ENCODE data around the gene FAM174A. TPM values are rescaled to one million over a fixed set of nuclear protein-coding genes. Genes with fewer than 3 reads are reported as not detected.

Gene FAM174A
- total RNA-seq, 1 experiment from 2014 or later: 3.1 TPM

DNA sequence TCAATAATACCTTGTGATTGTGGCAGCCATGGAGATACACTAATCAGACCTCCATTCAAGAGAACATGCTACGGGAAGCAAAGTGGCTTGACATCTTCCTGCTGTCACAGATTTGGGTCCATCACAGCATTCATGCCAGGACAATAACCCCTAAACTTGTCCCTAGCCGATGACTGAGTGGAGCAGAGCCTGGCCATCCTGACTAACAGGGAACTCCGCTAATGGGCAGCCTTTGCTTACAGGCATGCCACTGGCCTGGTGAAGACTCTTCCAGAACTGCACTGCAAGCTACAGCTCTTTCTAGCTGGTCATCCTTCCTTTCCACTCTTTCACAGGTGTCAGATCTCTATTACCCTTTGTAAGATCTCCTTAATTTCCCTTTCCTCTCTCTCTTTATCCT is 16.0 kb downstream of the FAM174A start:
- ChIA-PET POLR2A (ENCODE audit: low non-redundant PET) (no interaction called here), CTCF (no interaction called here)
- Histone ChIP-seq H3K36me3 (ENCODE audit: insufficient read depth, low read length, poor library complexity, severe bottlenecking) (no peaks in the 10 kb centered on the region), H3K4me3 (ENCODE audit: low read depth, low read length, poor library complexity, severe bottlenecking) (no peak overlapping the region), H3K4me1 (ENCODE audit: insufficient read depth, low read length, poor library complexity, severe bottlenecking) (no peaks in the 10 kb centered on the region), H3K27ac (ENCODE audit: low read depth, low read length, poor library complexity, severe bottlenecking) (no peak overlapping the region), H3K9me3 (ENCODE audit: low read depth, low read length, poor library complexity, severe bottlenecking) (no peaks in the 10 kb centered on the region), H3K27me3 (replicated peaks; ENCODE audit: insufficient read depth, low read depth, low read length, poor library complexity) (no peaks in the 10 kb centered on the region)
- TF ChIP-seq, protein P1, sequence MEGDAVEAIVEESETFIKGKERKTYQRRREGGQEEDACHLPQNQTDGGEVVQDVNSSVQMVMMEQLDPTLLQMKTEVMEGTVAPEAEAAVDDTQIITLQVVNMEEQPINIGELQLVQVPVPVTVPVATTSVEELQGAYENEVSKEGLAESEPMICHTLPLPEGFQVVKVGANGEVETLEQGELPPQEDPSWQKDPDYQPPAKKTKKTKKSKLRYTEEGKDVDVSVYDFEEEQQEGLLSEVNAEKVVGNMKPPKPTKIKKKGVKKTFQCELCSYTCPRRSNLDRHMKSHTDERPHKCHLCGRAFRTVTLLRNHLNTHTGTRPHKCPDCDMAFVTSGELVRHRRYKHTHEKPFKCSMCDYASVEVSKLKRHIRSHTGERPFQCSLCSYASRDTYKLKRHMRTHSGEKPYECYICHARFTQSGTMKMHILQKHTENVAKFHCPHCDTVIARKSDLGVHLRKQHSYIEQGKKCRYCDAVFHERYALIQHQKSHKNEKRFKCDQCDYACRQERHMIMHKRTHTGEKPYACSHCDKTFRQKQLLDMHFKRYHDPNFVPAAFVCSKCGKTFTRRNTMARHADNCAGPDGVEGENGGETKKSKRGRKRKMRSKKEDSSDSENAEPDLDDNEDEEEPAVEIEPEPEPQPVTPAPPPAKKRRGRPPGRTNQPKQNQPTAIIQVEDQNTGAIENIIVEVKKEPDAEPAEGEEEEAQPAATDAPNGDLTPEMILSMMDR (conservative IDR thresholded peaks at IDR 0.05; ENCODE audit: low read depth, low read length): no peak
- TF ChIP-seq EZH2 (IDR thresholded peaks at IDR 0.05; ENCODE audit: borderline replicate concordance, low read depth, low read length, poor library complexity, severe bottlenecking): no peak
- DNase-seq (ENCODE audit: low spot score): no peak
- intact Hi-C loops (cut with micrococcal nuclease; ENCODE audit: unreplicated experiment): no loop called here
- BruUV-seq (replicated peaks): no TSS peak

DNA sequence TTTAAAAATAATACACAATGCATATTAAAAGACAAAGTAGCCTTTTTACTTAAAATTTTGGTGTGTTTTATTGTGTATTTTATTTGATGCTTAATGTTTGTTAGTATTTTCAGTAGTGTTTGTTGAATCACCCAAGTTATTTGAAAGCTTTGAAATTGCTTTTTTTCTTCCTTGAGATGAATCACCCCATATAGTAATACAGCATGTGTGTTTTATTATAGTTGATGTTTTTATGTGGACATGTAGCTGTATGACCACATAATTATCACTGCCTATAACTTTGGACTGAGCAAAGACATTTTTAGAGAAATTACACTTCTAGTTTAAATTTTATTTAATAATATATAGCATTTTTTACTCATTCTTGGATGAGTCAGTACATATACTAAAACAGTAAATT is 18.0 kb downstream of the FAM174A start:
- Histone ChIP-seq H3K4me3 (ENCODE audit: low read depth, low read length, poor library complexity, severe bottlenecking) (no peak overlapping the region), H3K27me3 (replicated peaks; ENCODE audit: insufficient read depth, low read depth, low read length, poor library complexity) (no peaks in the 10 kb centered on the region), H3K27ac (ENCODE audit: low read depth, low read length, poor library complexity, severe bottlenecking) (no peak overlapping the region), H3K36me3 (ENCODE audit: insufficient read depth, low read length, poor library complexity, severe bottlenecking) (no peaks in the 10 kb centered on the region), H3K9me3 (ENCODE audit: low read depth, low read length, poor library complexity, severe bottlenecking) (no peaks in the 10 kb centered on the region), H3K4me1 (ENCODE audit: insufficient read depth, low read length, poor library complexity, severe bottlenecking) (no peaks in the 10 kb centered on the region)
- no TSS peak for BruUV-seq (replicated peaks)
- no peak for DNase-seq (ENCODE audit: low spot score)
- intact Hi-C loops (cut with micrococcal nuclease; ENCODE audit: unreplicated experiment): no loop called here
- ChIA-PET CTCF (no interaction called here), POLR2A (ENCODE audit: low non-redundant PET) (no interaction called here)
- TF ChIP-seq, protein P1 (conservative IDR thresholded peaks at IDR 0.05; ENCODE audit: low read depth, low read length): no peak
- no peak for TF ChIP-seq EZH2 (IDR thresholded peaks at IDR 0.05; ENCODE audit: borderline replicate concordance, low read depth, low read length, poor library complexity, severe bottlenecking)

DNA sequence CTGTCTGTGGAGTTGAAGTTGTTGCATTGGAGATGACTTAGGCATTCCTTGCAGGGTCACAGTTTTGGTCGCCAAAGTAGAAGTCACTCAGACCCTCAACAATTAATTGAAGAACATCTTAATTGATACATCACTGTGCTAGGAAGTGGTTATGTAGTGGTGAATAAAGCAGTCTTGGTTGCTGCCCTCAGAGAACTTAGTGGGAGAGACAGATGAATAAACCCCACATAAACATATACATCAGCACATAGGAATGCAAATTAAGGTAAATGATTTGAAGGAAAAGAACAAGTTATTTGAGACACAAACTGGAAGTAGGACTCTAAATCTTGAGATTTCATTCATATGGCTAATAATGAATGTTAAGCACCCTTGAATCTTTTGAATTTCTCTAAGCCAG is 25.7 kb downstream of the FAM174A start:
- CTCF ChIA-PET: no interaction called here
- DNase-seq (ENCODE audit: low spot score): no peak
- Histone ChIP-seq H3K27me3 (replicated peaks; ENCODE audit: insufficient read depth, low read depth, low read length, poor library complexity) (no peaks in the 10 kb centered on the region), H3K36me3 (ENCODE audit: insufficient read depth, low read length, poor library complexity, severe bottlenecking) (no peaks in the 10 kb centered on the region), H3K4me3 (ENCODE audit: low read depth, low read length, poor library complexity, severe bottlenecking) (no peak overlapping the region), H3K4me1 (ENCODE audit: insufficient read depth, low read length, poor library complexity, severe bottlenecking) (no peaks in the 10 kb centered on the region), H3K27ac (ENCODE audit: low read depth, low read length, poor library complexity, severe bottlenecking) (no peak overlapping the region), H3K9me3 (ENCODE audit: low read depth, low read length, poor library complexity, severe bottlenecking) (no peaks in the 10 kb centered on the region)
- TF ChIP-seq, protein P1 (conservative IDR thresholded peaks at IDR 0.05; ENCODE audit: low read depth, low read length): no peak
- TF ChIP-seq EZH2 (IDR thresholded peaks at IDR 0.05; ENCODE audit: borderline replicate concordance, low read depth, low read length, poor library complexity, severe bottlenecking): no peak
- POLR2A ChIA-PET (ENCODE audit: low non-redundant PET): no interaction called here
- intact Hi-C loops (cut with micrococcal nuclease; ENCODE audit: unreplicated experiment): no loop called here
- no TSS peak for BruUV-seq (replicated peaks)
